Stomach (tissue), 4 donors: ENCODE data around the gene TNK1.
"Not testable (repeated sequence)": the region's sequence is repeated elsewhere in the genome, so short reads cannot be mapped to it uniquely, and the experiment has no call there.

Experiments used
- CTCF ChIP-seq, 7 experiments: fragments of 450-650 bp in 4 of 7; fragments of 200-600 bp in 3 of 7; sonication (generic) in 3 of 7; IDR thresholded peaks; one replicate each; pipeline ENCODE4 v1.5.1; 2016 to 2019; ENCODE audit warnings: antibody characterized with exemption in 7 of 7, control low read depth in 2 of 7, mild to moderate bottlenecking in 1 of 7
- EP300 ChIP-seq: sonication (generic); formaldehyde crosslinking; IDR thresholded peaks from one replicate; pipeline ENCODE4 v1.6.1; 2017; ENCODE audit warnings: antibody characterized with exemption
- POLR2A ChIP-seq, 4 donors: fragments of 450-650 bp; IDR thresholded peaks; one replicate each; pipeline ENCODE4 v1.6.1; 2016; ENCODE audit warnings: antibody characterized with exemption in 4 of 4, control low read depth in 2 of 4, mild to moderate bottlenecking in 1 of 4, moderate library complexity in 1 of 4
- POLR2AphosphoS5 ChIP-seq, 3 donors: sonication (generic); formaldehyde crosslinking; IDR thresholded peaks; one replicate each; pipeline ENCODE4 v1.6.1; 2016; ENCODE audit warnings: antibody characterized with exemption in 3 of 3

GRCh38 chr17:7332600-7333069 is 48.3 kb upstream of the TNK1 start:
- not testable (repeated sequence) for TF ChIP-seq CTCF (IDR thresholded peaks at IDR 0.05); POLR2A (IDR thresholded peaks at IDR 0.05); POLR2AphosphoS5 (IDR thresholded peaks at IDR 0.05); EP300
